GM19468 (cell line): ENCODE data around the gene CCDC3.
"Not testable (repeated sequence)": the region's sequence is repeated elsewhere in the genome, so short reads cannot be mapped to it uniquely, and the experiment has no call there.

Experiments
- ATAC-seq: cut with Tn5 transposase; IDR thresholded peaks from one replicate; pipeline ENCODE4 v1.9.1; 2021; ENCODE audit warnings: mild to moderate bottlenecking, moderate library complexity, moderate number of reproducible peaks; ENCODE audit not compliant: unreplicated experiment; ENCODE audit errors: extremely low read depth

Gene CCDC3

GRCh38 chr10:12902135-12902572, 99.4 kb downstream of the CCDC3 start:
- no peak for ATAC-seq

- ATAC-seq: no peak
Measured at GRCh38 chr10:12899546-12899945, 102.0 kb downstream of the CCDC3 start.

- ATAC-seq: no peak
Measured at GRCh38 chr10:12898271-12898670, 103.2 kb downstream of the CCDC3 start.

DNA sequence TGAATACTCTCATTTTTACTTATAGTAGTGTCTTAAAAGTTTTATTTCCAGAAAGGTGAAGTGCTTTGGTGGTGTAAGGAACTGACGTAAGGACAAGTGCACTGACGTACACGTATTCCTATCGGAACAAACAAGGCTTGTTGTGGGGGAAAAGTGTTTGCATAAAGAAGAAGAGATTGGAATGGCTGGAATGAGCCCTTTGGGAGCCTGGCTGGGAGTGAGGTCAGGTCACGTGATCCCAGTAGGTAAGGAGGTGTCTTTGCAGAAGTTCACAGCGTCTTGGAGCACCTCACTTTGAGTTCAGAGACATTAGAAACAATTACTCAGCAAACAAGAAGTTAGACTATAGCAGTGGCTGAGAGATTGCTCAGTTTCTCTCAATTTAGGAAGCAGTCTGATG, 104.2 kb downstream of the CCDC3 start:
- no peak for ATAC-seq

GRCh38 chr10:12896251-12896650, 105.3 kb downstream of the CCDC3 start:
- no peak for ATAC-seq

- no peak for ATAC-seq
Measured at GRCh38 chr10:12892924-12893323, 108.6 kb downstream of the CCDC3 start.

GRCh38 chr10:12890958-12891357, 110.6 kb downstream of the CCDC3 start:
- no peak for ATAC-seq

DNA sequence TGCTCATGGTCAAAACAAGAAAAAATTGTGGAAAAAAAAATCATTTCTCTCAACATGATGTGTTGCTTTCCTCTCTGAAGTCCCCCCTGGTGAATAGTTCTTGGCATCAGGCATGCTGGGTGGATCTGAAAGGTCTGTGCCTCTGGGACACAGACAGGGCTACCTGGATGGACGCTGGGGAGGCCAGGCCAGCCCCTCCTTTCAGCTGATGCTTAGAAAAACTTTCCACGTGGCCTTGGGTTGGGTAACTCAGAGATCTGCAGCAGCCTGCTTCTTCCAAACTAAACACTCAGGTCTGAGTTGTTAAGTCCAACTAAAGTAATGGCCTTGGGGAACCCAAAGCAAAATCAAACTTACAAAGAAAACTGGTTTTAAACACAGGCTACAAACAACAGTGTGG, 113.0 kb downstream of the CCDC3 start:
- no peak for ATAC-seq

DNA sequence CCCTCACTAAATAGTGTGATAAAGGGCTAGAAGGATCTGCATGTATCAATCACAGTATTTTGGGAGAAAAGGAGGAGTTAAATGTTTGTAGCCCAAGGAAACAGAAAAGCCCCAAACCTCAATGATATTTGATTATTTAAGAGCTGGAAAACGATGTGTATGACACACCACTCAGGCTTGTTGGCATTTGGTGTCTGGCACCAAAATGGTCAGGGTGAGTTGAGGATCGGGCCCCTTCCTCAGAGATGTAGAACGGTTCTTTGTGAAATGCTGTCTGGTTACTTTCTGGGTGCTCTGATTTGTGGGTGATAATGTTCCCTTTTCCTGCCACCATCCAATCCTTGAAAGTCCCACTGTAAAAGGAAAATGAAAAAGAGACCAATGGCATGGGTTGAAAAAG, 113.7 kb downstream of the CCDC3 start:
- no peak for ATAC-seq

DNA sequence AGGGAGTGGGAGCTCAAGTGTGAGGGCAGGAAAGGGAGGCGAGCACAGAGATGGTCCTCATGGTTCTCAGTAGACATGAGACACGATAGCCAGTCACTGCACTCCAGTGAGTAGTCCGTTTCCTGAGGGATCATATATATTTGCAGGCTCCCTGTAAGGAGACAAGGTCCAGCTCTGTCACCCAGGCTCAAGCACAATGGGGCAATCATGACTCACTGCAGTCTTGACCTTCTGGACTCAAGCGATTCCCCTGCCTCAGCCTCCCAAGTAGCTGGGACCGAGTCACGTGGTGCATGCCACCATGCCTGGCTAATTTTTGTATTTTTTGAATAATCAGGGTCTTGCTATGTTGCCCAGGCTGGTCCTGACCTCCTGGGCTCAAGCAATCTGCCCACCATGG, 116.7 kb downstream of the CCDC3 start:
- no peak for ATAC-seq

DNA sequence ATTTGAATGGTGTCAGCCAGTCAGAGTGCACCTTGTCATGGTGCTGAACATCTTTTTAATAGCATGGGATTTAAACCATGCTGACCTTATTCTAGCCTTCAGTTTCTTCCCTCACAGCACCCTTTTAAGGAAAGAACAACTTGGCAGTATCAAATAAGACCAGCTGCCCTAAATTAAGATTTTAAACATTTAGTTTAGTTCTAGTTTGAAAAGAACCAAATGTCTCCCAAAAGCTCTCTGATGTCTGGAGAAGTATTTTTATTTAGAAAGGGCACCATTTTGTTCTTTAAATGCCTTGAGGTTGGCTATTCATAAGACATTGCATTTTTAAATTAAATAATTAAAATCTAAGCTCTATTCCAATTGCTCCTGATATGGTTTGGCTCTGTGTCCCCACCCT, 121.1 kb downstream of the CCDC3 start:
- no peak for ATAC-seq

DNA sequence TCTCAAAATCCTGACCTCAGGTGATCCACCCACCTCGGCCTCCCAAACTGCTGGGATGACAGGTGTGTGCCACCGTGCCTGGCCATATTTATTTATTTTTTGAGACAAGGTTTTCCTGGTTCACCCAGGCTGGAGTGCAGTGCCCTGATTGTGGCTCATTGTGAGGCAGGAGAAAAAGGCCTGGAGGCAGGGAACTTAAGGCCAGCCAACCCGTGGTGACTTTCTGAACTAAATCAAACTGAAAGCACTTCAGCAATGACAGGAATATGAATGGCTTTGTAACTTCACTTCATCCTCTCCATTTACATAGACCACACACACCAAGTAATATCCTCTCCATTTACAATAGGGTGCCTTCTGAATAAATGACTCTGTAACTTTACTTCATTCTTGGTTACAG, 124.4 kb downstream of the CCDC3 start:
- no peak for ATAC-seq

GRCh38 chr10:12876266-12876665, 125.2 kb downstream of the CCDC3 start:
- no peak for ATAC-seq

- no peak for ATAC-seq
Measured at GRCh38 chr10:12875100-12875499, 126.4 kb downstream of the CCDC3 start.

DNA sequence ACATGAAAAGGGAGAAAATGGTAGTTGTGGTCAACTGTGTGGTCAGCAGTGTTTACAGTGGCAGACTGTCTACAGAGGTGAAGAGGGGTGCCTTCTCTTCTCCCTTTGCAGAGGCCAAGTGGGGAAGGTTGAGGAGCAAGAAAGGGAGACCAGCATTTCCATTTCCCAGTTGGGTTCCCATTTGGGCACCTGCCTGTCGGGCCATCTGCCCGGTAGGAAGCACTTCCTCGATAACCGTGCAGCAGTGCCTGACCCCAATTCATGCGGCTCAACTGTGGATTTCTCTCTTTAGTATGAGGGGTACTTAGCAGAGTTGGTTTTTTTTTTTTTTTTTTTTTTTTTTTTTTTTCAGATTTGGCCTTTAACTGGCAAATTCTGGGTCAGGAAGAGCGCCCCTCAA, 127.0 kb downstream of the CCDC3 start:
- no peak for ATAC-seq

DNA sequence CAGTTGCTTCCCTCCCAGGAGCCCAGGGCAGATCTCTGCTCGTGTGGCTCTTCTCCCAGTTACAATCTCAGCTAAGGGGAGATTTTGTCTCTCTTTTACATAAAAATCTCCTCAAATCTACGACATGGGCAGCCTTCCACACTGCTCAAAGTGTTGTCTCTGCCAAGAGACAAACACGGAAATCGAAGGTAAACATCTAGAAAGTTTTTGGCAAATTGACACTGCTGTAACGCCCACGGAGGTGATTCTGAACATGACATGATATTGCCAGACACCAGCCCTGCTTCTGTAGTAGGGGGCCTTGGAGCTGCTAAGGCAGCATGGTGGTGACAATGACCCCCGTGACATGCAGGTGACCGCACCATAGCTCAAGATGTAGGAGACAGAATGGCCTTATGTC, 128.3 kb downstream of the CCDC3 start:
- no peak for ATAC-seq

DNA sequence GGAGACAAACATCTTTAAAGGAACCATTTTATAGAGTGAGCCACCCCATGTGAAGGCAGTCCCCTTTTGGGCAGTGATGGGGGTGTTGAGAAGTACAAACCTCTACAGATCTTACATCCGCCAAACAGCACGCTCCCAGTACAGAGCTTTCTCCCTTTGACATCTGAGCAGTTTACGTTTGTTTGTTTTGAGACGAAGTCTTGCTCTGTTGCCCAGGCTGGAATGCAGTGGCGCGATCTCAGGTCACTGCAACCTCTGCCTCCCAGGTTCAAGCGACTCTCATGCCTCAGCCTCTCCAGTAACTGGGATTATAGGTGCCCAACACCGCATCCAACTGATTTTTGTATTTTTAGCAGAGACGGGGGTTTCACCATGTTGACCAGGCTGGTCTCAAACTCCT, 128.9 kb downstream of the CCDC3 start:
- ATAC-seq: no peak

- ATAC-seq: no peak
Measured at GRCh38 chr10:12869427-12869826, 132.1 kb downstream of the CCDC3 start.

- no peak for ATAC-seq
Measured at GRCh38 chr10:12868229-12868628, 133.3 kb downstream of the CCDC3 start.

DNA sequence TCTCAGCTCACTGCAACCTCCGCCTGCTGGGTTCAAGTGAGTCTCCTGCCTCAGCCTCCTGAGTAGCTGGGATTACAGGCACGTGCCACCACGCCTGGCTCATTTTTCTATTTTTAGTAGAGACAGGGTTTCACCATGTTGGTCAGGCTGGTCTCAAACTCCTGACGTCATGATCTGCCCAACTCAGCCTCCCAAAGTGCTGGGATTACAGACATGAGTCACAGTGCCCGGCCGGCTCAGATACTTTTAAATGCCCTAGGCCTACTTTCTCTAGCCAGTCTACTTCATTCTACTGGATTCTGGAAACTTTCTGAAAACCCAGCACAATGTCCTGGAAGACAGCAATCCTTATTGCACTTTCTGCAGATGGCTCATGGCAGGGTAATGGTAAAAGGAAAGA, 136.0 kb downstream of the CCDC3 start:
- not testable (repeated sequence) for ATAC-seq

DNA sequence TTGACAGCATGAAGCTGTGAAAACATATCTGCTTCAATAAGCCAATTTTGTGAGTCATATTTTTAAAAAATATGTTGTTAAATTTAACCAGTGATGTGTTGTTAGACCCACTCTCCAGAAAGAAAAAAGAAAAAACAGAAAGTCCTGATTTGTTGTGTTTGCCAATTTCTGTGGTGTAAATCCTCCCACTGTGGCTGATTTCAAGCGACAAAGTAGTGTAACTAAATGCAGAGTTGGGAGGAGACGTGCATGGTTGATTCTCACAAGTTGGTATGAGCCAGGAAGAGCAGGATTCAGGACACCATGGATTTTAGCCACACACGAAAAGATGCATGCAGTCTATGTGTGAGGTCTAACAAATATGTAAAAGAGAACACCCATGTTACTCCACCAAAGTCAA, 139.1 kb downstream of the CCDC3 start:
- ATAC-seq: no peak

GRCh38 chr10:12854988-12855387, 146.5 kb downstream of the CCDC3 start:
- ATAC-seq: no peak

DNA sequence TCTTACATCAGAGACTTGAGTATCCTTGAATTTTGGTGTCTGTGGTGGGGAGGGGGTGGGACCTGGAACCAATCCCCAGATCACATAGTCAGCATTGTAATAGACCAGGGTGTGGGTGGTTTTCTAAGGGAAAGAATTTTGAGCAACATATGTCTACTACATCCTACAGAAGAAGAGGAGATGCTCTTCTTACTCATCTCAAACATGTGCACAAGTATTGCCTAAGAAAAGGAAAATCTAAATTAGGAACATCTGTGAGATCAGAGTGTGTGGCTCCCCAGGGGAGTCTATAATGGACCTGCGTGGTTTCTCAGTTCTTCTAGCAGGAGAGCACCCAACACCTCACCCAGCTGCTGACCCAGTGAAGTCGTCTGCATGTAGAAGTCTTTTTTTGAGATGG, 148.8 kb downstream of the CCDC3 start:
- no peak for ATAC-seq
